ENCODE measurements around the gene MEI1.
"Not testable (repeated sequence)": the region's sequence is repeated elsewhere in the genome, so short reads cannot be mapped to it uniquely, and the experiment has no call there.

MEI1 gene

DNA sequence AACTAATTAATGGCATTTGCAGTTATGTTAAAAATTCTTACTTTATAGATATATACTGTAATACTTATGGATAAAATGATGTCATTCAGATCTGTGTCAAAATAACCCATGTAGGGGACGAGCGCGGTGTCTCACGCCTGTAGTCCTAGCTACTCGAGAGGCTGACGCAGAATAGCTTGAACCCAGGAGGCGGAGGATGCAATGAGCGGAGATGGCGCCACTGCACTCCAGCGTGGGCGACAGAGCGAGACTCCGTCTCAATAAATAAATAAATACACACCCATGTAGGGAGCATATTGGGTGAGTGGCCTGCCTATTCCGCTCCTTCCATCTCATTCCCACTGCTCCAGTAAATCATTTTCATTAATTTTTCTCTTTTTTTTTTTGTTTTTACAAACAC lies 17.7 kb upstream of the MEI1 start:
- no peak for DNase-seq (ENCODE audit: low read depth)

DNA sequence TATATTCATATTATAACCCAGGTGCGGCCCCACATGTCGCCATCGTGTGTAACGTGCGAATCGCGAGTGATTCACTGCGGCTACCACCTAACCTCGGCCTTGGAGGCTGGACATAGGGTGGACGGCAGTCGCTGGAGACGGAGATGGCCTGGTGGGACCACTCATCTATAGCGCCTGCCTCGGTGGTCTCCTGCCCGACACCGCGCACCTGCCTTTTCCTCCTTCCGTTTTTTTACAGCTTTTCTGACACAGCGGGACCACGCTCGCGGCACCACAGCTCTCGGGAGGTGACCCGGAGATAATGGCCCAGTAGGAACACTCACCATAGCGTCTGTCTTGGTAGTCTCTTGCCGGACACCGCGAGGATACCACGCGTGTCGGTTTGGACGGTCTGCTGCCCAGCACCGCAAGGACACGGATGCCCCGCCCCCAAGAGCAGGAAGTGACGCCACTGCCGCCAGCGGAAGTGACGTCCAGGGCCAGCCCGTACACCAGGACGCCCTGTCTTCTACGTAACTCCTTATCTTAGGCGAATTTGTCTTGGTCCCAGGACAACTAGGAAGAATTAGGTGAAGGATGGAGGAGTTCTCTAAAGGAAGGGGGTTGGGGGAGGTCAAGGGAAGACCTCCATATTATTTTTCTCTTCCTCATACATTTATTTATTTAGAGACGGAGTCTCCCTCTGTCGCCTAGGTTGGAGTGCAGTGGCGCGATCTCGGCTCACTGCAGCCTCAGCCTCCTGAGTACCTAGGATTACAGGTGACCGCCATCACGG lies 17.1 kb upstream of the MEI1 start:
- peak; percentile 85 for DNase-seq (ENCODE audit: low read depth)

- no peak for DNase-seq (ENCODE audit: low read depth)
Observed at GRCh38 chr22:41683052-41683451, 16.3 kb upstream of the MEI1 start.

- DNase-seq (ENCODE audit: low read depth): peak; percentile 82
Observed at GRCh38 chr22:41683616-41684015, 15.7 kb upstream of the MEI1 start.

- DNase-seq (ENCODE audit: low read depth): no peak
Observed at GRCh38 chr22:41684194-41684593, 15.1 kb upstream of the MEI1 start.

DNA sequence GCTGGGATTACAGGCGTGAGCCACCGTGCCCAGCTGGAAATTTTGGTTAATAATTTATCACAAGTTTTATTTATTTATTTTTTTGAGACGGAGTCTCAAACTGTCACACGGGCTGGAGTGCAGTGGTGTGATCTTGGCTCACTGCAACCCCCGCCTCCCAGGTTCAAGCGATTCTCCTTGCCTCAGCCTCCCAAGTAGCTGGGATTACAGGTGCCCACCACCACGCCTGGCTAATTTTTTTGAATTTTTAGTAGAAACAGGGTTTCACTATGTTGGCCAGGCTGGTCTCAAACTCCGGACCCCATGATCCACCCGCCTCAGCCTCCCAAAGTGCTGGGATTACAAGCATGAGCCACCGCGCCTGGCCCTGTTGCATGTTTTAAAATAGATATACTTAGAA lies 12.4 kb upstream of the MEI1 start:
- DNase-seq (ENCODE audit: low read depth): not testable (repeated sequence)

- peak; percentile 59 for DNase-seq (ENCODE audit: low read depth)
Observed at GRCh38 chr22:41687901-41688364, 11.4 kb upstream of the MEI1 start.

GRCh38 chr22:41688365-41689211 lies 10.7 kb upstream of the MEI1 start, which contains the start of gene SNU13:
Gene SNU13 (minus strand): TSS chr22:41688867. CDS start chr22:41688796, 71 bp downstream.
- DNase-seq (ENCODE audit: low read depth): peak; percentile 98

- DNase-seq (ENCODE audit: low read depth): no peak
Observed at GRCh38 chr22:41690476-41690875, 8.8 kb upstream of the MEI1 start.

DNA sequence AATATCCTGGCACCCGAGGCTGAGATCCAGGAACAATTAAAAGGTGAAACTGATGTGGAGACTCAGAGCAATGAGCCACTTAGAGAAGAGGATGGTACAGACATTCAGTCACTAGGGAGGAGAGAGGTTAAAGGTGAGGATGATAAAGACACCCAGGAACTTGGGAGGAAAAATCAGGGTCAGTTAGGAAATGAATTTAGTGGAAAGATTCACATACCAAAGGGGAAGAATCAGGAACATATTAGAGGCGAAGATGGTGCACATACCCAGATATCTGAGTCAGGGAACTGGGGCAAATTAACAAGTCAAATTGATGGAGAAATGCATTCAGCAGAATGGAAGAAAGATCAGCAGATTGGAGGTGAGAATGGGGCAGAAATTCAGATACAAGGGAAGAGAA lies 4.1 kb upstream of the MEI1 start:
- no peak for DNase-seq (ENCODE audit: low read depth)

DNA sequence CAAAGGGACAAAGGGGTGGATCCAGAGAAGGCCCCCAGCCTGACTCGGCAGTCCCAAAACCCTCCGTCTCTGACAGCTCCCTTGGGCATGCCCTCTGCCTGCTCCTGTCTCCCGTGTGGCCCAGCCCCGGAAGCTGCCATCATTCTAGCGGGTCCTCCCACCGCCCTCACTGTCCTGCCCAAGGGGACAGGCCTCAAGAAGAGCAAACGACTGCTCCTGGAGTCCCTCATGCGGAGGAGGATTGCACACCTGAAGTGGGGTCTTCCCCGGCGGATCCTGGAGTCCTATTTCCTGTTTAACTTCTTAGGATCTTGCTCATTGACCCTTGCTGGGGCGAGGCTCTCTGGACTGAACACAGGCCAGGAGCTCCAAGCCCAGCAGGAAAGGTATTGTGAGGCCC lies 2.6 kb upstream of the MEI1 start:
- no peak for DNase-seq (ENCODE audit: low read depth)

DNA sequence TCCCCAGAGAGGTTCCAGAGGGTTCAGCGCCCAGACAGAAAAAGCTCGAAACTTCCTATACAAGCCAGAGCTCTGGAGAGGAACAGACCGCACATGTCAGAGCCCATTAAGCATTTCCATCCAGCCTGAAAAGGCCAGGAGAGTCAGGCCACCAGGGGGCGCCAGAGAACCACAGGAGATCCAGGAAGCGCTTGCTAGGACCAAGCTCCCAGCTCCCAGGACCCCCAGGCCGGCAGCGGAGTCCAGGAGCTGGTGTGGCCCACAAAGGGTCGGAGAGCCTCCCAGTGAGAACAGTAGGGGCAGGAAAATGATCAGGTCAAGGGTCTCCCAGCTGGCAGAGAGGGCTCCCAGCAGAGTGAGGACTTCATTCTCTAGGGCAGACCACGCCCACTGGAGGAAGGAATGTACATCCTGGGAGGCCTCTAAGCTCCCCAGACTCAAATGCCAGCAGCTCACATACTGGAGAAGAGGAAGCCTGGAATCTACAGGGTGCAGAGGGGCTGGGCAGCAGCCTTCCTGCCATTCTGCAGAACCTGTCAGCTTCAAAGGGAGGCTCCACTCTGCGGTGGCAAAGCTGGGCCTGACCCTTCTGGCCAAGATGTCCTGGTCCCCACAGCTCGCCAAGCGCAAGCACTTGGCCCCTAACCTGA lies 2.1 kb upstream of the MEI1 start:
- DNase-seq (ENCODE audit: low read depth): peak; percentile 89

DNA sequence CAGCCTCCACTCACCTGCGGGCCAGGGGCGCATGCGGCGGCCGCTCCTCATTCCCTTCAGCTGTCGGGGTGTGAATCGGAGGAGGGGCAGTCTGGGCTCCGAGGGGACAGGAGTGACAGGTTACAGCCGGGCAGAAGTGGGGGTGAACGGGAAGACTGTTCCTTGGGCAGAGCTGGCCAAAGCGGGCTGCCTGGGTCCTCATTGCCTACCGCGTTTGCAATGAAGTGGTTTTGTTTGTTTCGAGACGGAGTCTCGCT lies 733 bp downstream of the MEI1 start:
- no peak for DNase-seq (ENCODE audit: low read depth)

DNA sequence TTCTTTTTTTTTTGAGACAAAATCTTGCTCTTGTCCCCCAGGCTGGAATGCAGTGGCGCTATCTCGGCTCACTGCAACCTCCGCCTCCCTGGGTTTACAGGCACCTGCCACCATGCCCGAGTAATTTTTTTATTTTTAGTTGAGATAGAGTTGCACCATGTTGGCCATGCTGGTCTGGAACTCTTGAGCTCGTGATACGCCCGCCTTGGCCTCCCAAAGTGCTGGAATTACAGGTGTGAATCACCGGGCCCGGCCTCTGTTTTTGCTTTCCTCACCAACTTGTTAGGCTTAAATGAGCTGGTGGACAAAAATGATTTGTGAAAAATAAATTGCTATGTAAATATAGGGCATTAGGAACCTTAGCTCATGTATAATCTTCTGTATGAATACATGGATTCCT lies 3.5 kb downstream of the MEI1 start:
- no peak for DNase-seq (ENCODE audit: low read depth)

DNA sequence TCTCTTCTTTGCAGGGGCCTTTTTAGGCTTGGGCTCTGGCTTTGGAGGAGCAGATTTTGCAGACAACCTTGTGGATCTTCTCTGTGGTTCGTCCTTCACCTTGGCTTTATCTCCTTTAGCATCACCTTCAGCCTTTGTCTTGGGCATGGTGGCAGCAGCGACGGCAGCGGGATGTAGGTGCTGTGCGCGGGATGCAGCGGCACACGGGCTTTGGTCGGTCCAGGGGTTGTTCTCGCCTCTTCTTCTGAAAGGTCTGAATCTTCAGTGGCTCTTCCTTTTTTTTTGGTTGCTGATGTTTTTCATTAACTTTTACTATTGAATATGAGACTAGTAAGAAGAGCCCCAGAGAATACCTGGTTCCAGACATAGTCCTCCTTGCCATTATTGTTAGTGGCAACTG lies 10.0 kb downstream of the MEI1 start:
- DNase-seq (ENCODE audit: low read depth): no peak

DNA sequence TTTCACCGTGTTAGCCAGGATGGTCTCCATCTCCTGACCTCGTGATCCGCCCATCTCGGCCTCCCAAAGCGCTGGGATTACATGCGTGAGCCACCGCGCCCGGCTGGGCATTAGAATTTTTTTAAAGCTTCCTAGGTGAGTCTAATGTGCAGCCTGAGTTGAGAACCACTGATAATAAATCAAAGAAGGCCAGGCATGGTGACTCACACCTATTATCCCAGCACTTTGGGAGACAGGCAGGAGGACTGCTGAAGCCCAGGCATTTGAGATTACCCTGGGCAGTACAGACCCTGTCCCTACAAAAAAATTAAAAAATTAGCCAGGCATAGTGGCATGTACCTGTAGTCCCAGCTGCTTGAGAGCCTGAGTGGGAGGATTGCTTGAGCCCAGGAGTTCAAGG lies 13.7 kb downstream of the MEI1 start:
- peak; percentile 32 for DNase-seq (ENCODE audit: low read depth)

GRCh38 chr22:41722496-41722895 lies 23.2 kb downstream of the MEI1 start:
- peak; percentile 52 for DNase-seq (ENCODE audit: low read depth)

- DNase-seq (ENCODE audit: low read depth): peak; percentile 75
Observed at GRCh38 chr22:41725510-41726110, 26.3 kb downstream of the MEI1 start.

GRCh38 chr22:41731609-41732008 lies 32.3 kb downstream of the MEI1 start:
- no peak for DNase-seq (ENCODE audit: low read depth)

DNA sequence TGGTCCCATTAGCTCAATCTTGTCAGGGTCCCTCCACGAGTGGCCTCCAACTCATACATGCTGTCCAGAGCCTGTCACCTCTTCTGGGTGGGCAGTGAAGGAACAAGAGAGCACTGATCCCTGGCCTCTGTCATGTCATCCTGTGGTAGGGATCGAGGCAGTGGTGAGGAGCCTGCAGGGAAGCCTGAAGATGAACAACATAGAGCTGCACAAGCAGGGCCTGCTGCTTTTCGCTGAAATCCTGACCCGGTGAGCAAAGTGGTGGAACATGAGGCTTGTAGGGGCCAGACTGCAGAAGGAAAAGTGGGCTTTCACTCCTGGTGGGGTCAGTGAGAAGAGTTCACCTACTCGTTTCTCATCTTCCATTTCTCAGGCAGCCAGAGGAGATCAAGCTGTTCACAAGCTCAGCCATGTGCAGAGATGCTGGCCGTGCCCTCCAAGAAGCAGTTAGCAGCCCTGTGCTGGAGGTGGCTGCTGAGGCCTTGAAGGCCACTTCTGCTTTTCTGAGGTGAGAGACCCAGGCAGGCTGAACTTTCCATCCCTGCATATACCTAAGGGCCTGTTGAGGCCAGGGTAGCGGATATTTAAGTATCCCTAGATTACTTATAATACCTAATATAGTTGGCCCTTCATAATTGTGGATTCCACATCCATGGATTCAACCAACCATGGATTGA lies 32.9 kb downstream of the MEI1 start:
- no peak for DNase-seq (ENCODE audit: low read depth)

- not testable (repeated sequence) for DNase-seq (ENCODE audit: low read depth)
Observed at GRCh38 chr22:41733241-41733640, 33.9 kb downstream of the MEI1 start.

DNA sequence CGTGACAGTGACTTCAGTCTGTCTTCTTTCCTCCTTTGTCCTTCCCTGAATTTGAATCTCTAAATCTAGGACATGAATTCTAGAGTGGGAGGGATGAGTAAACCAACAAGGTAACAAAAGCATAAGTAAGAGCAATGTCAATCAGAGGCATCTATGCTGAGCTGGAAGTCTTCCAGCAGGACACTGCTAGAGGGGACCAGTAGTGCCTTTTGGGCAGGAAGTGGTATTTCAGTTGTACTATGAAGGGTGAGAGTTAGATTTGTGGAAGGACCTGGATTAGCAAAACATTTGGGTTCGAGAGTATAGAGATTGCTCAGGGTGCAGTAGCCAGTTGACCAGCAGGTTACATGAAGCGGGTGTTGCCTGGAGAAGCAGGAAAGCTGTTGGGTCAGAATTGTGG lies 40.3 kb downstream of the MEI1 start:
- DNase-seq (ENCODE audit: low read depth): no peak
